Measurements from ENCODE around the gene THOC2.
A peak's percentile ranks its signal among the peaks of the same experiment; 100 is the strongest.
"Not testable (repeated sequence)": the region's sequence is repeated elsewhere in the genome, so short reads cannot be mapped to it uniquely, and the experiment has no call there.

Gene THOC2

DNA sequence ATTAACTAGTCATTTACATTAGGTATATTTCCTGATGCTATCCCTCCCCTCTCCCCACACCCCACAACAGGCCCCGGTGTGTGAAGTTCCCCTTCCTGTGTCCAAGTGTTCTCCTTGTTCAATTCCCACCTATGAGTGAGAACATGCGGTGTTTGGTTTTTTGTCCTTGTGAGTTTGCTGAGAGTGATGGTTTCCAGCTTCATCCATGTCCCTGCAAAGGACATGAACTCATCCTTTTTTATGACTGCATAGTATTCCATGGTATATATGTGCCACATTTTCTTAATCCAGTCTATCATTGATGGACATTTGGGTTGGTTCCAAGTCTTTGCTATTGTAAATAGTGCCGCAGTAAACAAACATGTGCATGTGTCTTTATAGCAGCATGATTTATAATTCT is 69.1 kb downstream of the THOC2 start:
- DNase-seq = not testable (repeated sequence)

DNA sequence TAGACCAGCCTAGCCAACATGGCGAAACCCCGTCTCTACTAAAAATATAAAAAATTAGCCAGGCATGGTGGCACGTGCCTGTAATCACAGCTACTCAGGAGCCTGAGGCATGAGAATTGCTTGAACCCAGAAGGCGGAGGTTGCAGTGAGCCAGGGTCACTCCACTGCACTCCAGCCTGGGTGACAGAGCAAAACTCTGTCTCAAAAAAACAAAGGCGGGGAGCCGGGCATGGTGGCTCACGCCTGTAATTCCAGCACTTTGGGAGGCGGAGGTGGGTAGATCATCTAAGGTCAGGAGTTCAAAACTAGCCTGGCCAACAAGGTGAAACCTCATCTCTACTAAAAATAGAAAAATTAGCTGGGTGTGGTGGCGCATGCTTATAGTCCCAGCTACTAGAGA is 76.3 kb downstream of the THOC2 start:
- not testable (repeated sequence) for DNase-seq

GRCh38 chrX:123648811-123649181 is 84.1 kb downstream of the THOC2 start:
- not testable (repeated sequence) for DNase-seq

DNA sequence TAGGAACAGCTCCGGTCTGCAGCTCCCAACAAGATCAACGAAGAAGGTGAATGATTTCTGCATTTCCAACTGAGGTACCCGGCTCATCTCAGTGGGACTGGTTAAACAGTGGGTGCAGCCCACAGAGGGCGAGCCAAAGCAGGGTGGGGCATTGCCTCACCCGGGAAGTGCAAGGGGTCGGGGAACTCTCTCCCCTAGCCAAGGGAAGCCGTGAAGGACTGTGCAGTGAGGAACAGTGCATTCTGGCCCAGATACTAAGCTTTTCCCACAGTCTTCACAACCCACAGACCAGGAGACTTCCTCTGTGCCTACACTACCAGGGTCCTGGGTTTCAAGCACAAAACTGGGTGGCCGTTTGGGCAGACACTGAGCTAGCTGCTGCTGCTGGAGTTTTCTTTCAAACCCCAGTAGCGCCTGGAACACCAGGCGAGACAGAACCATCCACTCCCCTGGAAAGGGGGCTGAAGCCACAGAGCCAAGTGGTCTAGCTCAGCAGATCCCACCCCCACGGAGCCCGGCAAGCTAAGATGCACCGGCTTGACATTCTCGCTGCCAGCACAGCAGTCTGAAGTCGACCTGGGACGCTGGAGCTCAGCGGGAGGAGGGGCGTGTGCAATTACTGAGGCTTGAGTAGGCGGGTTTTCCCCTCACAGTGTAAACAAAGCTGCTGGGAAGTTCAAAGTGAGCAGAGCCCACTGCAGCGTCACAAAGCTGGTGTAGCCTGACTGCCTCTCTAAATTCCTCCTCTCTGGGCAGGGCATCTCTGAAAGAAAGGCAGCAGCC is 84.6 kb downstream of the THOC2 start:
- peak; percentile 1 for DNase-seq

DNA sequence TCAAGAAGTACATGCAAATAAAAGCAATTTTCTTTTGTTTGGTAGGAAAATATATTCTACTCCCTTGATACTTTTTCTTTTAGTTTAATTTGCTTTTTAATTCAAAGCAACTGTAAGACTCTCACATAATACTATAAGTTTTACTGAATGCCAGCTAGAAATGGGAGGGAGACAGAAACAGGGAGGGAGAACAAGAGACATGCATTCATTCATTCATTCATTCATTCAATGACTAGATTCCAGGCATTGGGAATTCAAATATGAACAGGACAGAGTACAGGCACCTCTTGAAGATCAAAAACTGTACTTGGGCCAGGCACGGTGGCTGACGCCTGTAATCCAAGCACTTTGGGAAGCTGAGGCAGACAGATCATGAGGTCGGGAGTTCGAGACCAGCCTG is 85.6 kb downstream of the THOC2 start:
- no peak for DNase-seq

- no peak for DNase-seq
Observed at GRCh38 chrX:123629502-123629901, 103.3 kb downstream of the THOC2 start.

GRCh38 chrX:123626962-123627361 is 105.9 kb downstream of the THOC2 start:
- DNase-seq = no peak

GRCh38 chrX:123625952-123626351 is 106.9 kb downstream of the THOC2 start:
- no peak for DNase-seq

- no peak for DNase-seq
Observed at GRCh38 chrX:123625477-123625876, 107.4 kb downstream of the THOC2 start.

DNA sequence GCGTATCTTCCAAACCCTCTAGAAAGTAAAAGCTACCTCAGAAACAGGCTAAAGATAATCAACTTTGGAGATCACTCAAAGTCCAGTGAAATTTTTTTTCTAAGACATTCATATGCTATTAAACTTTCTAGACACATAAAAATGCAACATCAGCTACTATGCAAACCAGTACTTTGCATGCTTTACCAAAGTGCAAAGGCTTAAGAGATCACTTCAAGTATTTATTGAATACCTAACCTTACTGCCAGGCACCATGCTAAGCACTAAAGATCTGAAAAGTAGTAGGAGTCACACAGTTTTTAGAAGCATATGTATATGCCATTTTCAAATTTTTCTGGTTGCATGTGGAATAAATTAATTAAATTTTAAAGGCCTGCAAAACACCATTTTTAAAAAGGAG is 115.8 kb downstream of the THOC2 start:
- no peak for DNase-seq

GRCh38 chrX:123610915-123611314 is 121.9 kb downstream of the THOC2 start:
- no peak for DNase-seq

- no peak for DNase-seq
Observed at GRCh38 chrX:123607806-123608205, 125.0 kb downstream of the THOC2 start.

DNA sequence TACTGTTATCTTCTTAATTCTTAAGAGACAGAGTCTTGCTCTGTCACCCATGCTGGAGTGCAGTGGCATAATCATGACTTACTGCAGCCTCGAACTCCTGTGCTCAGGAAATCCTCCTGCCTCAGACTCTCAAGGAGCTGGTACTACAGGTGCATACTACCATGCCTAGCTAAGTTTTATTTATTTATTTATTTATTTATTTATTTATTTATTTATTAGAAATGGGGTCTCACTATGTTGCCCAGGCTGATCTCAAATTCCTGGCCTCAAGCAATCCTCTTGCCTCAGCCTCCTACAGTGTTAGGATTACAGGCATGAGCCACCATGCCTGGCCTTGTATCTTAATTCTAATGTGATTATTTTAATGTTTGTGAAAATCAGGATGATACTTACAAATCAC is 125.6 kb downstream of the THOC2 start:
- no peak for DNase-seq

GRCh38 chrX:123603491-123603890 is 129.4 kb downstream of the THOC2 start:
- no peak for DNase-seq

DNA sequence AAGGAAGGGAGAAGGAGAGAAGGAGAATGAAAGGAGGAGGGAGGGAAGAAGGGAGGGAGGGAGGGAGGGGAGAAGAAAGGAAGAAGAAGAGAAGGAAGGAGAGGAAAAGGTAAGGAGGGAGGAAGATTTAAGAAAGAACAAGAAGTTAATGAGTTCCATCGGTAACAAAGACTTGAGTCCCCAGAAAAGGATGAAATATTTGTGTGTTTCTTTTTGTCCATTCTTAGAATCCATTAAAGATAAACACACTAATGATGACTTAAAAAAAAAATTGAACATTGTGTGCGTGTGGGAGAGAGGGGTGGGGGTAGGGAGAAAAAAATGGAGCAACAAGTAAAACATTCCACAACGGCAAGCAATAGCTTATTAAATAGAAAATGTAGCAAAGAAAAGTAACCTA is 131.4 kb downstream of the THOC2 start:
- DNase-seq = no peak

GRCh38 chrX:123600181-123600580 is 132.7 kb downstream of the THOC2 start:
- DNase-seq = no peak

- DNase-seq = no peak
Observed at GRCh38 chrX:123590842-123591486, 141.9 kb downstream of the THOC2 start.

GRCh38 chrX:123588723-123589122 is 144.1 kb downstream of the THOC2 start:
- no peak for DNase-seq

DNA sequence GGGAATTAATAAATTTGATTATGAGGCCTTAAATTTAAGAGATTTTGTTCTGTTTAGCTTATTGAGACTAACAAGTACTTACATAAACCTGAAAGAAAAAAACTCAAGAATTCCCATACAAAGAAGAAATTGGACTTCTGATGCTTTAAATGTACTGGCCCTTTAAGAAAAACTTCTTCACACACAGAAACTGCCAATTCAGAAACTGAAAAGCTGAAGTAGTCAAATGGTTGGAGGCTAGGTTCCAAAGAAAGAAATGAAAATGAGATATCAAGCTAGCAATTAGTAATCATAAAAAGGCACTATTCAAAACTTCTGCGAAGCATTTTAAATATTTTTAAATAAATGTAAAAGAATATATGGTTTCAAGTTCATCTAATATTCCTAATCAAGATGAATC is 151.3 kb downstream of the THOC2 start:
- no peak for DNase-seq

GRCh38 chrX:123580792-123581191 is 152.1 kb downstream of the THOC2 start:
- no peak for DNase-seq

GRCh38 chrX:123574027-123574426 is 158.8 kb downstream of the THOC2 start:
- not testable (repeated sequence) for DNase-seq

GRCh38 chrX:123570011-123570590 is 162.8 kb downstream of the THOC2 start:
- DNase-seq = no peak

- no peak for DNase-seq
Observed at GRCh38 chrX:123563167-123563566, 169.7 kb downstream of the THOC2 start.
